ENCODE data around the gene PTPRD. TPM values are rescaled to one million over a fixed set of nuclear protein-coding genes. Genes with fewer than 3 reads are reported as not detected.

The PTPRD gene
- total RNA-seq, 1 donor from 2014 or later = 5.7 TPM

- no peak for TF ChIP-seq CTCF (IDR thresholded peaks at IDR 0.05)
- Mint-ChIP-seq H3K9me3 (ENCODE audit: low read depth) (no peaks in the 10 kb centered on the region), H3K4me3 (ENCODE audit: unreplicated experiment) (no peak overlapping the region), H3K36me3 (ENCODE audit: low read depth) (no peaks in the 10 kb centered on the region), H3K27ac (ENCODE audit: unreplicated experiment) (no peak overlapping the region), H3K27me3 (ENCODE audit: low read depth) (peaks cover 2% of the 10 kb centered on the region), H3K4me1 (ENCODE audit: low read depth) (peaks cover 11% of the 10 kb centered on the region)
- DNase-seq (ENCODE audit: low spot score) = no peak
Observed at GRCh38 chr9:10265153-10265631, 347.6 kb downstream of the PTPRD start.

GRCh38 chr9:10260501-10260900 is 352.3 kb downstream of the PTPRD start:
- H3K4me3 Mint-ChIP-seq (ENCODE audit: unreplicated experiment) = no peak overlapping the region
- DNase-seq (ENCODE audit: low spot score) = no peak
- H3K36me3 Mint-ChIP-seq (ENCODE audit: low read depth) = no peaks in the 10 kb centered on the region
- H3K9me3 Mint-ChIP-seq (ENCODE audit: low read depth) = no peaks in the 10 kb centered on the region
- H3K27ac Mint-ChIP-seq (ENCODE audit: unreplicated experiment) = no peak overlapping the region
- peaks cover 4% of the 10 kb centered on the region for H3K4me1 Mint-ChIP-seq (ENCODE audit: low read depth)
- TF ChIP-seq CTCF (IDR thresholded peaks at IDR 0.05) = no peak
- H3K27me3 Mint-ChIP-seq (ENCODE audit: low read depth) = no peaks in the 10 kb centered on the region

GRCh38 chr9:10259668-10260067 is 353.1 kb downstream of the PTPRD start:
- DNase-seq (ENCODE audit: low spot score) = no peak
- Mint-ChIP-seq H3K4me3 (ENCODE audit: unreplicated experiment) (no peak overlapping the region), H3K4me1 (ENCODE audit: low read depth) (no peaks in the 10 kb centered on the region), H3K27me3 (ENCODE audit: low read depth) (no peaks in the 10 kb centered on the region), H3K9me3 (ENCODE audit: low read depth) (no peaks in the 10 kb centered on the region), H3K27ac (ENCODE audit: unreplicated experiment) (no peak overlapping the region), H3K36me3 (ENCODE audit: low read depth) (no peaks in the 10 kb centered on the region)
- no peak for TF ChIP-seq CTCF (IDR thresholded peaks at IDR 0.05)

GRCh38 chr9:10255758-10256157 is 357.0 kb downstream of the PTPRD start:
- Mint-ChIP-seq H3K36me3 (ENCODE audit: low read depth) (no peaks in the 10 kb centered on the region), H3K27ac (ENCODE audit: unreplicated experiment) (no peak overlapping the region), H3K4me1 (ENCODE audit: low read depth) (no peaks in the 10 kb centered on the region), H3K4me3 (ENCODE audit: unreplicated experiment) (no peak overlapping the region), H3K9me3 (ENCODE audit: low read depth) (no peaks in the 10 kb centered on the region), H3K27me3 (ENCODE audit: low read depth) (no peaks in the 10 kb centered on the region)
- no peak for DNase-seq (ENCODE audit: low spot score)
- no peak for TF ChIP-seq CTCF (IDR thresholded peaks at IDR 0.05)

GRCh38 chr9:10254338-10254737 is 358.5 kb downstream of the PTPRD start:
- Mint-ChIP-seq H3K4me3 (ENCODE audit: unreplicated experiment) (no peak overlapping the region), H3K4me1 (ENCODE audit: low read depth) (no peaks in the 10 kb centered on the region), H3K36me3 (ENCODE audit: low read depth) (no peaks in the 10 kb centered on the region), H3K27ac (ENCODE audit: unreplicated experiment) (no peak overlapping the region), H3K27me3 (ENCODE audit: low read depth) (no peaks in the 10 kb centered on the region), H3K9me3 (ENCODE audit: low read depth) (no peaks in the 10 kb centered on the region)
- no peak for DNase-seq (ENCODE audit: low spot score)
- no peak for TF ChIP-seq CTCF (IDR thresholded peaks at IDR 0.05)

Data from chondrocyte (in vitro differentiated cells).